SH-SY5Y (cell line): ENCODE data around the gene CPO.
A peak's percentile ranks its signal among the peaks of the same experiment; 100 is the strongest.

Source experiments
- GATA2 ChIP-seq: IDR thresholded peaks from 2 replicates; pipeline ENCODE4 v1.6.1; 2011; ENCODE audit warnings: mild to moderate bottlenecking, low read depth, low read length
- GATA3 ChIP-seq: IDR thresholded peaks from 2 replicates; pipeline ENCODE4 v1.6.1; 2011; ENCODE audit warnings: low read depth, mild to moderate bottlenecking, low read length, moderate library complexity

Gene CPO

DNA sequence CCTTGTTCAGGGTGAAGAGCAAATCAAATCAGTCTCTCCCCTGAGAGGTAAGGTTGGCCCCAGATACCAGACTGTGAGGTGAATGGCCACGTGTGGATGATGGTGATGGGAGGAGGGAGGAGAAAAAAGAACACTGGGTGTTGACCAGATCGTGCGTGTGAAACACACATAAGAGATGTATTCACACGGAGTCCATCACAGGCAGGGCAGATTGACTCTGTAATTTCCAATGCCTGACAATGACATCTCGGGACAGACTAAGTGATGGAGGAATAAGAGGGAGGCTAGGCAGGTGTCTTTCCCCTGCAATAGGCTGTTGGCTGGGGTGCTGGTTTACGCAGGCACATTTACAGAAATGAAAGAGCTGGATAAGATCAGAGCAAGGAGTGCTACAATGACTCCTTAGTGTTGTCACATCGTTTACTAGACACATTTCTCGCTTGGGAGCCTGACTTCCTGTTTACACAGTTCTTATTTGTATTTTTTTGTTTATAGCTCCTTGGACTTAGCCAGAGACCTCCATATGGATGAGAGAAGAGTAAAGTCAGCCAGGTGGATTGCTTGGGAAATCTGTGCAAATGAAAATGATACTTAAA lies 43.1 kb downstream of the CPO start:
- TF ChIP-seq GATA2 (no peak), GATA3 (no peak)

DNA sequence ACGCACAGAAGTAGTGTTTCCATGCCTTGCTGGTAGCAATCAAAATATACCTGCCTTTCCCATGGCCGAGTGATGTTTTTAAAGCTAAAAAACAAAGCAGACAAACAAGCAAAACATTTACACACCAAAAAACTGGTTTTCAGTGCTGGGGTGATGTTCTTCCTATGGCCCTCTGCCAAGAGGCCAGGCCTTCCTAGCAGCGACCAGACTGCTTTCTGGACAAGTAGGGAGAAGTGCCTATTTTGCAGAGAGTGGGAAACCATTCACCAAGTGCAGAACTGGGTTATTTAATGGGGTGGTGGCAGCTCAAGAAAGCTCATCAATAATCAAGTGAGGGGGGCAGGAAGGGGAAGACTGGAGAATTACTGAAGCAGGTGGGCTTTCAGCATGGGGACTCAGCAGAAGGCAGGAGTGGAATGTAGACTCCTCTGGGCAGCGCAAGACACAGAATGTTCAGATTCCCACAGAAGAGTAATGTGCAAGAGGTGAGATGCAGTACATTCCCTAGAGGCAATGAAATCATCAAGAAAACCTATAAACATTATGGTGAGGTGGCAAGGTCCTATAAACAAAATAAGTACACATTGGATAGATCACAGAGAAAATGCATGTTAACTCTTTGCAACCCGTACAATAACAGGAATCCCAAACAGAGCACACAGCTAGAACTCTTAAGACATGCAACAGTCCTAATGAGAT lies 44.0 kb downstream of the CPO start:
- TF ChIP-seq GATA2 (no peak), GATA3 (no peak)

DNA sequence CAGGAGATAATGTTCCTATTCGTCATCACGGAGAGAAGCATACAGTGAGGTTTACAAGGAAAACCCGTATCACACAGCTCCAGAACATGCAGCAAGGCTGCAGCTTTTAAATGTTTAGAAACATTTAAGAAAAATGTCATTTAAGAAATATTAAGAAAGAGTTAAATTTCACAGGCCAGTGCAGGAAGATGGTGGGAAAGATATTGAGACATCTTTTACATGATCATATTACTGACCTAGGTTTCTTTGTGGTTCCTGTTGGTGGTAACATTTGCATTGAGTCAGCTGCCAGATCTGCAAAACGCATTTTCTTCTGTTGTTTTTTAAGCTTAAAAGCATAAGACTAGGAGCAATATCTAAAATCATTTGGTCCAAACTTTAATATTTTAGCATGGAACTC lies 44.9 kb downstream of the CPO start:
- TF ChIP-seq GATA3, result no peak
- TF ChIP-seq GATA2, result no peak

DNA sequence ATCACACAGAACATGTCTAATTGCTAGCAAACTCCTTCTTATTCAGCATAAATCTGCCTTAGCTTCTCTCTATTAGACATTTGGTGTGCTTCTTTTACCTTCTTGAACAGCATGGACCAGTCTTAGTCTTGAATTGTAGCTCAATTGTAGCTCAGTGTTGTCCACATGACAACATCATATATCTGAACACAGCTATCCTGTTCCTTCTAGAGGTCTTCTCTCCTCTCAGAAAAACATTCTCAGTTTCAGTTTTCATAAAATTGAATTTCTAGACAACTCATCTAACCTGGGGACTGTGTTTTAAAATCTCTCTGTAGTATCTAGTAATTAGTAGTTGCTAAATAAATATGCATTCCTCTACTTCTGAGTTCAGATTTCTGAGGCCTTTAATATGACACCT lies 47.6 kb downstream of the CPO start:
- TF ChIP-seq GATA3 (no peak), GATA2 (no peak)

DNA sequence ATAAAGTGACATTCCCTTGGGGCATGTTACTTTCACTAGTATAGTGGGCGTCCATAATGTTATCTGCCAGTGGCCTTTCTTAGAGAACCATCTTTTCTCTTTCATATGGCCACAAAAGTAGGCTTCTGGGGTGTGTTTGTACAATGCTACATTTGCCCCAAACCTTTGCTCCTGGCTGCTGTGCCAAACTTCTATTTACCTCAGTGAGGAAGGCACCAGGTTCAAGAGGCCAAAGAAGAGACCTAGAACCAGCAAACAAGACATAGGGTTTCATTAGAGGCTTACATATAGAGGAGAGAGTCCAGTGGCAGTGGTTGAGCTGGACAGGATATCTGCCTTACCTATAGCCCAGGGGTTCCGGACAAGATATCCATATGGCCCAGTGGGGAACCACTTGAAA lies 48.5 kb downstream of the CPO start:
- TF ChIP-seq GATA3 (no peak), GATA2 (no peak)

DNA sequence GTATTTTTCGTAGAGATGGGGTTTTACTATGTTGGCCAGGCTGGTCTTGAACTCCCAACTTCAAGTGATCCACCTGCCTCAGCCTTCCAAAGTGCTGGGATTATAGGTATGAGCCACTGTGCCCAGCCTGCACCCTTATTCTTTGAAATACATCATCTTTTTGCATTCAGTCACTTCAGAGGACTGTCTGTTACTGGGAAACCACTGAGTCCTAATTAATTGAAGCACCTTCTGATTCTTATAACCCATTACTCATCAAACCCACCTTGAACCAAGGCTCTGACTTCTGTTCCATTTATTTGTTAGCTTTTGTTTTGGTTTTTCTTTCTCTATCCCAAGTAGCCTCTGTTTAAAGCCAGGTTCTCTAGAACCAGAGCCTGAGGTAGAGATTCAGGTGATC lies 49.6 kb downstream of the CPO start:
- TF ChIP-seq GATA2, result no peak
- no peak for TF ChIP-seq GATA3

DNA sequence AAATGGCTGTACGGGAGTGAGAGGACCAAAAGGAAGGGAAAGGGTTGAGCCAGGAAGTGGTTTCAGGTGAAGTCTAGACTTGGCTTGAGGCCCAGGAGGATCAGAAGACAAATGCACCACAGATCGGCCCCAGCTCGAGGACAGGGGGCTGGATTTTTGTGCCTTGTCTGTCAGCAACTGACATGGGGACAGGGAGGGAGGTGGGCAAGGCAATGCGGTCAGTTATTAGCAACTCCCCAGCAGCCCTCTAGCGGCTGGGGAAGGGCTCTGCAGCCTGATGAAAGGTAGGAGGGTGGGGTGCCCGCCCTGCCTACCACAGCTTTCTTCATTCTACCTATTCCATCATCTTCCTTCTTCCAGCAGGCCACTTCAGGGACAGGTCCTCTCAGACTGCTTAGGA lies 50.0 kb downstream of the CPO start:
- no peak for TF ChIP-seq GATA3
- TF ChIP-seq GATA2, result no peak

DNA sequence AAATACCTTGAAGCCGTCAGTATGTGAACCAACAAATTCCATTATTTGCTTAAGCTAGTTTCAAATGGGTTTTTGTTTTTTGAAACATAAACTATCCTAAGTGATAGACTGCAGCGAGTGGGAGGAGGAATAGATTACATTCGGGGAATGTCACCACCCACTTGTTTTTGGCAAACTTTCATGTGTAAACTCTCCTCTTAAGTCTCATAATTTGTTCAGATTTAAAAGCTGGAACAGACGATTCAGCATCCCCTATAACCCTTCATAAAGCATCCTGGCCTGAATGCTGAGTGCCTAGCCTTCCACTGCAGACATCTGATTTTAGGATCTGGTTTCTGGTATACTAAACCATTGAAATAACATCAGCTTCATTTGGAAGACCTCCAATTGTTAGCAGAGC lies 51.0 kb downstream of the CPO start:
- TF ChIP-seq GATA2, result no peak
- TF ChIP-seq GATA3, result no peak

DNA sequence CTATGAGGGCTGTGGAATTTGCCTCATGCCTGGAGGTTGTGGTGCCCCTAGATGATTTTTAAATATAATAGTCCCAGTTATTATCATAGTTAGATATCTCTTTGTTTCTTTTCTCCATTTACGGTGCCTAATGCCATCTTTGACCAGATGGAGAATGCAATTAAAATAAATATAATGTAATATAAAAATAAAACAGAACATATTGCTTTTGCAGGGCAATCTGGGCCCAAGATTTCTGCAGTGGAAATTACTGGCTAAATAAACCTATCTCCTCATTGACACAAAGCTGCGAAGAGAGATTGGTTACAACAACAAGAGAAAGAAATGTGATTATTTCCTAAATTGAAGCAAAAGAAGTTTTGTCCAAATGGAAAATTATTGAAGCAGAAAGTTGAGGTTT lies 51.8 kb downstream of the CPO start:
- no peak for TF ChIP-seq GATA2
- TF ChIP-seq GATA3, result peak; percentile 47; the same call in 1 of the 2 replicates

DNA sequence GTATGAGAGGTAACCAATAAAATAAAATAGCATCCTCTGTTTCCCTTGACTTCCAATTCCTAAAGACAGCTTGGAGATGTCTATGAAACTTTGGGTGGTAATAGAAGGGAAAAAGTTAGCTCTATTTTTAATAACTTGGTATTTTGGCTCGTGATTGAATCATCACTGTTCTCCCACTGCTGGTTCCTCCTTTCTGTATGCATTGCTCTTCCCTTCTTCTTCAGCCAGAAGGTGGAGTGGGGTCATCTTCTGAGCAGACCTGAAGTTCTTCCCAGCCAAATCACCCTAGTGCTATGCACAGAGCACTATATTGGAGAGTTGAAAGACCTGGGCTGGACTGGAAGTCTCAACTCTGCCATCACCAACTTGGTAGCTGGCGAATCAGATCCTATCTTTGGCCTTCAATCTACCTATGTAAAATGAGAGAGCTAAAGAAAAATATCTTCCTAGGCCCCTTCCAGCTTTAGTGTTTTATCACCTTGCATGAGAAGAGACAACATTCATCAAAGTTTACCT lies 54.1 kb downstream of the CPO start:
- TF ChIP-seq GATA2 (no peak), GATA3 (no peak)

DNA sequence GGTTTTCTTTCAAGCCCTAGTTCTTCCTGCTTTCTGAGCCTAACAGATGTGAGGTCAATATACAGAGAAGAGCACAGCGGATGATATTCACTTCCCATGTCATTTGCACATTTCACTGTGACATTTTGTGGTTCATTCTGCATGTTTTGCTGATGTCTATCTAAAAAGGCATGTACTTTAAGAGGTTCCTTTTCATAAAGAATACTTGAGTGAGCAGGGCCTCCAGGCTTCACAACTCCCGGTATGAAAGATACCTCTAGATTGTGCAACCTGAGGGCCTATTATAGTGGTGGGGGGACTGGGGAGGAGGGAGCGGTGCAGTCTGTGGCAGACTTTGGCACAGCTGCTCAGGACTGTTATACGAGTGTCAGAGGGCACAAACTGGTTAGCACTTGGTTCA lies 54.6 kb downstream of the CPO start:
- TF ChIP-seq GATA2 (no peak), GATA3 (no peak)

DNA sequence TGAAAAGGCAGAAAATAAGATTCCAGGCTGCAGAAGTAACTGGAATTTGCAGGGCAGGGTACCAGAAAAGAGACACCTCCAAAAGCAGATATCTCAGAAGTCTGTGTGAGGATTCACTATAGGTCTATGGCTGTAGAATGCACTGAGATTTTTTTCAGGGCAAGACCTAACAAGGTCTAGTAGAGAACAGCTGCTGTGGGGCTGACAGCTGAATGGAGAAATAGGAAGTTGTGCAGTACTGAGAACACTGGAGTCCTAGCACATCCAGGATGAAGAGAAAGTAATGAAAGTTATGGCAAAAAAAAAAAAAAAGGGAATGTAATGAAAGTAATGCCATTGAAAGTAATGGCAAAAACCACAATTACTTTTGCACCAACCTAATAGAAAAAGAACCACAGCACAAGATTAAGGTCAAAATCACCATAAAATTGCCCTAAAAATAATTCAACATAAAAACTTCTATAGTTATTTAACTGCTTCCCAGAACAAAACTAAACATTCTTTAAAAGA lies 57.3 kb downstream of the CPO start:
- no peak for TF ChIP-seq GATA3

DNA sequence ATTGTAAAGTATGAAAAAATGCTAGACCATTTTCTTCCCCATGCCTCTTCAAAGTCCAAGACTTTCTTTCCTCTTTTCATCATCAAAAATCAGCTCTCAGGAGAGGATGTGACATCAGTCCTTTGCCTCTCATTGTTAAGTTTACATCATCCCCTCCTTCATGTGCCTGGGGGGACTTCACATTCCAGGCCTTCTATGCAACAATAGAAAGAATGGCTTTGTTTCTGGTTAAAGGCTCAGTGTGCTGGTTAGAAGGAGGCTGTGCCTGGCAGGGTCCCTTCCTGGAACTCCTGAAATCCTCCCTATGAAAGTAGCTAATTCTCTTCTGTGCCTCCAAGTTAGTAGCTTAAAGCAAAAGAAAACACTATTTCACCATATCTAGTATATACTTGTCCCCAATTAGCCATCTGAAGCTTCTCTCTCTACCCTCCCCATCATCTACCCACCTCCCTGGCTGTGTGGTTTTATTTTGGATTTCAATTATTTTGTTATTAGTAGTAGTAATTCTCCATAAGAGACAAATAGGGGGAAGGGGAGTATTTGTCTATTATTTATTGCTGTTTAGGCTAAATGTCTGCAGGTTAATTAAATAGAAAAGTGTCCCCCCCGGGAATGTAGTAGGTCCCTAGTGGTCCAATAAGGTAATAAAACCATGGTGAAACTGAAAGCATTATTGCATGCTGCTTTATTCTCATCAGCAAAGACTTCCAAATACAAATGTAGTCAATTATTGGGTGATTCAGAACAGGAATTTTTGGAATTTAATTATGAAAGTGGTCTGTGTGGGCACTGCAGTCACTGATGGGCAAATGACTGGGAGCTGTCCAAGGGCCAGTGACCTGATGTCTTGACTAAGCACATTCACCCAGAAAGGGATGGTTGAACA lies 69.0 kb downstream of the CPO start:
- no peak for TF ChIP-seq GATA2
- no peak for TF ChIP-seq GATA3

DNA sequence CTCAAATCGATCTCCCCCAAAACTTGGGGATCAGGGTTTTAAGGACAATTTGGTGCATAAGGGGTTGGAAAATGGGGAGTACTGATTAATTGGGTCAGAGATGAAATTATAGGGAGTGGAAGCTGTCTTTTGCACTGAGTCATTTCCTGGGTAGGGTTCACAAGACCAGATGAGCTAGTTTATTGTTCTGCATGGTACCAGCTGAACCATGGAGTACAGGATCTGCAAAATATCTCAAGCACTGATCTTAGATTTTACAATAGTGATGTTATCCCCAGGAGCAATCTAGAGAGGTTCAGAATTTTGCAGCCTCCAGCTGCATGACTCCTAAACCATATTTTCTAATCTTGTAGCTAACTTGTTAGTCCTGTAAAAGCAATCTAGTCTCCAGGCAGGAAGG lies 73.1 kb downstream of the CPO start:
- no peak for TF ChIP-seq GATA3
- no peak for TF ChIP-seq GATA2
